Stimulated activated CD8-positive, alpha-beta memory T cell treated with anti-CD3 and anti-CD28 coated beads, Interleukin-7, amount 100 ng/mL, for 48 hours (primary cell): ENCODE results near the gene PRM2.

Experiments
- DNase-seq, 2 donors: peaks; one replicate each; pipeline ENCODE4 v3.0.0-alpha.2; 2020; ENCODE audit warnings: low read depth in 1 of 2; ENCODE audit errors: extremely low read depth in 1 of 2

PRM2 gene

DNA sequence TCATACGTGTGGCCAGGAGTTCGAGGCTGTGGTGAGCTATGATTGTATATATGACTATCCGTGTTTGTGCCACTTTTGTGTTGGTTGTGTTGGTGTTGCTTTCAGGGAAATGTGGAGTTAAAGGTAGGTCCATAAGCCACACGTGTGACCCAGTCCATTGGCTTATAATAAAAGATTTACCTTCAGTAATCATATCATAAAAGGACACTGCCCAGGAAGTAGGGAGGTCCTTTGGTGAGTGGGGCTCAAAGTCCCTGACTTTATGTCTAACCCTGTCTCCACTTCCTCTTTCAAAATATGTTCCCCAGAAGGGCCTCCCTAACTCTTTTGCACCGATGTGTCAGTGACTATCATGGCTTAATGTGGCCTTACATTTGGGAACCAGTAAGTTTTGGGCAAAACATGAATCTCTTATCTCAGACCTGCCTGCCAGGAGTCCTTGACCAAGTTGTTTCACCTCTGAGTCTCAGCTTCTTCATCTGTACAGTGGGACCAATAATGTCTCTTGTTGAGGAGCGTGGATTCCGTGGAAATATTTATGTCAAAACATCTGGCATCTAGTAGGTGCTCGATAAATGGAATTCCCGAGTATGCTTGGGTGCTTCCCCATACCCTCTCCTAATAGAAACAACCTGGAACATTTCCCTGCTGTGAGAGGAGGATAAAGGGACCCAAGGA, 12.0 kb downstream of the PRM2 start:
- no peak for DNase-seq

DNA sequence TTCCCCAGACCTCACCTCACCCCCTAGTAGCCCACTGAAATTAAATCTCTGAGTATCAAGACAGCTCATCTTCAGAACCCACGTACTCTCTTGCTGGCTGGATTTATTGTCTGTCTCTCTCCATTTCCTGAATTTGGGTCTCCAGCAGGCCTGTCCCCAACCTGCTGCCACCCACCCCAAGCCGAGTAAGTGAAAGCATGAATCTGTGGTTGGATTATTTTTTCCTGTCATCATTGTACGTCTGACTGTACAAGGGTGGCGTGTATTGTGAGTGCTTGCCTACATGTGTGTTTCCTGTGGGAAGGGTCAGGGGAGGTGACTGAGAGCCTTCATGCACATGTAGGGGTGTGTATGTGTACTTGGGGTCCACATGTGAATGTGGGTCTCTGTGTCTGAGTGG, 12.5 kb downstream of the PRM2 start:
- peak in 1 of 2 donors; percentile 70 for DNase-seq

DNA sequence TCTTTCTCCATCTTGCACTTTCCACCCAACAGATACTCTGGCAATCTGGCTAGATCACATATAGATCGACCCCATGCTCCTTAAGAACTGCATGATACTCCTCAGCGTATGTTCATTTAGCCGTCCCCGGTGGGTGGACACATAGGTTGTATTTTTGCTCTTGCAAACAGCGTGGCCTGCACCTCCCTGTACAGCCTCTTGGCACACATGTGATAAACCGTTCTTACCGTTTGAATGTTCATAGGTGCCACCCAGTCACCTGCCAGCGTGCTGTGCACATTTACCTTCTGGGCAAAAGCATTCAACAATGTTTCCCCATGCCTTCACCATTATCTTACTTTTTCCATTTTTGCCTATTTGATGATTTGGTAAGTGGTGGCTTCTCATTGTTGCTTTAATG, 13.4 kb downstream of the PRM2 start:
- no peak for DNase-seq

DNA sequence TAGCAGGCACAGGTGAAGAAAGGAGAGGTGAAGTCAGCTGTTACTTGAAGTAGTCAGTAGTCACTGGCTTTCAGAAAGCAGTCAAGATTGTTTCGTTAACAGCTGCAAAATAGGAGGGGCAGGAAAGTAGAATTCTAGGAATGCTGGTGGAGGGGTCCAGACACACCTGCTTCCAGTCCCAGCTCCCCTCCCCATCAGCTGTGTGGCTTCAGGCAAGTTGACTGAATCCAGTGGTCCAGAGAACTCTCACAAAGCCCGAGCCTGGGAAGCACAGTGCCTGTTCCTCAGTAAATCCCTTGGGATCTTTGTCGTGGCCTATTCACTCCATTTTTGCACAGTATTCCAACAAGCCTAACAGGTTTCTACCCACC, 15.7 kb downstream of the PRM2 start:
- no peak for DNase-seq

DNA sequence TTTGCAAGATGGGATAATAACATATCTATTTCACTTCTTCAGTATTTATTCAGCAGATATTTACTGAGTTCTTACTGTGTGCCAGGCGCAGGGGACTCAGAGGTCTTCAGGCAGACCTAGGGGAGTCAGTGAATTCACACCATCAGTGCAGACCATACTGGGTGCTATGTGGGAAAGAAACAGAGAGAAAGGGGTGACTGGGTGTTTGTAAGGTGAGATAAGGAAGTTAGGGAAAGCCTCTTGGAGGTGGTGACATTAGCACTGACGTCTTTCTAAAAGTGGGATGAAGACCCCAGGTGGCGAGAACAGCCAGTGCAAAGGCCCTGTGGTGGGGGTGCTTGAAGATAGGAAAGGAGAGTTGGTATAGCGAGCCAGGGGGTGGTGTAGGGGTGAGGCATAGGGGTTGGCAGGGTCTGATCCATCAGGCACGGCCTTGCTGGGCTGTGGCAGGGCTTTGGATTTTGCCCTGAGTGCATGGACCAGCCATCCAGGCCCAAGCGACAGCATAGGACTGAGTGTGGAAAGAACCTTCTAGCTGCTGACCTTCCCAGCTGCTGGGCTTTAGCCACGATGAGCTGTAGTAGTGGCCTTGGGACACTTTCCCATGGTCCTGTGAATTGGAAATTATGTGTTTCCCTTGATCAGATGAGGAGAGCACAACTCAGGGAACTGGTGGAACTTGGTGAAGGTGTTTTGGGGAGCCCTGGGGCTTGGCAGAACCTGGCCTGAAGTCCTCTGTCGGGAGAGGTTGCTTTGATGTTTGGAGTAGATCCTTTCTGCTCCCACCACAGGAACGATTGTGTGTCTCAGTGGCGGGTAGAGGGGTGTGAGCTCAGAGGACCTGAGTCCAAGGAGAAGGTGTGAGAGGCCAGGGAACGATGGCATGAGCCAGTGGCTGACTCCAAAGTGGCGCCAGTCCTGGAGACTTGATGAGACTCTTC, 16.4 kb downstream of the PRM2 start:
- no peak for DNase-seq

DNA sequence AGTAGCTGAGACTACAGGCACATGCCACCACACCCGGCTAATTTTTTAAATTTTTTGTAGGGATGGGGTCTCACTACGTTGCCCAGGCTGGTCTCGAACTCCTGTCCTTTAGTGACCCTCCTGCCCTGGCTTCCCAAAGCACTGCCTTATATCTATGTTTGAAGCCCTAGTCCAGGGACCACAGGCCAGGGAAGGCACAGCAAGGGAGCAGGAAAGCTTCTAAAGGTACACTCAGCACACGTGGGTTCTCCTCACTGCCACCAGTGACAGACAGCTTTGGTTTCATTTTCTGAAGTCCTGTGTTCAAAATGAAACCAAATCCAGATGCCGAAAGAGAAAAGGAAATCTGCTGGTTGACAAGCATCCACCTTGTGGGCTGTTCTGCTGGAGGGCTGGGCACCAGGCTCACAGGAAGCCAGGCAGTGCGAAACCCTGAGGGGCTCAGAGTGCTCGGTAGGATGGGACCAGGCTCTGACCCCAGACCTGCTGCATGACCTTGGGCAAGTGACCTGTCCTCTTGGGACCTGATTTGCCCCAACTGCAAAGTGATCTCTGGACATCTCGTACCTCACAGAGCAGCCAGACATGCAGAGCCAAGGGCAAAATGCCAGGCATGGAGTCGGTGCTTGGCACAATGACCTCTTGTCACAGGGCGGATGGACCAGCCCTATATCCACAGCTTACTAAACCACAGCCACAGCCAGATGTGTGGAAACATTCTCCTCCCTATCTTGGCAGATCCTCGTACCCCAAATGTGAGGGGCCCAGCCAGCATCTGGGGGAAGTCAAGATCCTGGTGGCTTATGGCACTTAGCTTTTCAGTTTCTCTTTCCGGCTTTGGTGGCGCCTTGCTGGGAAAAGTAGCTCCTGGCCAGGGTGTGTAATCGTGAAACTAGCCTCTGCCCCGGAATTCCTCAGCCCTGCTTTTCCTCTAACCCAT, 17.5 kb downstream of the PRM2 start:
- DNase-seq, result no peak

DNA sequence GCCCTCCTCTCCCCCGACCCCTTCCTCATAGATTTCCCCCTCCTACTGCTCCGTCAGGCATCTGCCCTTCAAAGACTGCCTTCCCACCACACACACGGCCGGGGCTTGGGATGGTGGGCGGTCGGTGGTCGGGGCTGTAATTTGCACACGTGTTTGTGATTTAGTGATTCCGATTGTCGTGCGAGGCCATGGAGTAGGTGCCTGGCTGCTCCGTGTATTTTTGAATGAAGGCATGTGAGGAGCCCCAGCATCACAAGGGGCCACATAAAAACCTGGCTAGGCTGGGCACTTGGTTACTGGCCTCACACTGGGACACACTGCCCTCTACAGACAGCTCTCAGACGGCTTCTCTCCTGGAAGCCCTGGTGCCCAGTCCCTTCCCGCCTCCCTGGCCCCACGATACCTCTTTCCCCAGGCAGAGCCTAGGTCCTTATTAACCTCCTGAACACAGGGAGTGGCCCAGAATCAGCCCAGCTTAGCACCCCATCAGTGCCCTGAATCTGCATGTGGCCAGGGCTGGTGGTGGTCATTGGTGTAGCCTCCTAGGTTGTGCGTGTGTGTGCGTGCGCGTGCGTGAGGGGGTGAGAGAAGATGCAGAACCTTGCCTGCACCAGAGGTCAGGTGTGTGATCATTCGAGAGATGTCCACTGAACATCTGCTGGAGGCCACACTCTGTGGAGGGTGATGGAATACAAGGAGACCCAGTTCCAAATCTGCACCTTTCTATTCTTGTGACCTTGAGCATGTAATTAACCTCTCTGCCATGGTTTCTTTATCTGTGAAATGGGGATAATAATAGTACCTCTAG, 18.9 kb downstream of the PRM2 start:
- peak in 1 of 2 donors; percentile 53 for DNase-seq

DNA sequence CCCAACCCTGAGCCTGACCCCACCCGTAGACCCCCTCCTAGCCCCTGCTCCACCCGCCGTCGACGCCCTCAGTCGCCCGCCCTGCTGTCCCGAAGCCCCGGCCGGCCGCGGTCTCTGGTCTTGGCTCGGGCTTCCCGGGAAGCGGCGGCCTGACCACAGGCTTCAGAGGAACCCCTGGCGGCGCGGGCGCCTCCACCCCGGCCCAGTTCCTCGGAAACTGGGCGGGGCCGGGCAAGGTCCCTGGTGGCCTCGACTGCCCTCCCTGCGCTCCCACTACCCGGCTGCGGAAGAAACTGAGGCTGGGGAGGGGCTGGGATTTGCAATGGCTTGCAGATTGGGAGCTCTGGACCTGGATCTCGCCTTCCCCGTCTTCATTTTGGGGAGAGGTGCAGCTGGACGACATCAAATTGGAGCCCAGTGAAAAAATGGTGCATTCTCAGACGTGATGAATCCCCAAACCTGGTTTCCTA, 19.6 kb downstream of the PRM2 start:
- DNase-seq, result peak in 1 of 2 donors; percentile 62

DNA sequence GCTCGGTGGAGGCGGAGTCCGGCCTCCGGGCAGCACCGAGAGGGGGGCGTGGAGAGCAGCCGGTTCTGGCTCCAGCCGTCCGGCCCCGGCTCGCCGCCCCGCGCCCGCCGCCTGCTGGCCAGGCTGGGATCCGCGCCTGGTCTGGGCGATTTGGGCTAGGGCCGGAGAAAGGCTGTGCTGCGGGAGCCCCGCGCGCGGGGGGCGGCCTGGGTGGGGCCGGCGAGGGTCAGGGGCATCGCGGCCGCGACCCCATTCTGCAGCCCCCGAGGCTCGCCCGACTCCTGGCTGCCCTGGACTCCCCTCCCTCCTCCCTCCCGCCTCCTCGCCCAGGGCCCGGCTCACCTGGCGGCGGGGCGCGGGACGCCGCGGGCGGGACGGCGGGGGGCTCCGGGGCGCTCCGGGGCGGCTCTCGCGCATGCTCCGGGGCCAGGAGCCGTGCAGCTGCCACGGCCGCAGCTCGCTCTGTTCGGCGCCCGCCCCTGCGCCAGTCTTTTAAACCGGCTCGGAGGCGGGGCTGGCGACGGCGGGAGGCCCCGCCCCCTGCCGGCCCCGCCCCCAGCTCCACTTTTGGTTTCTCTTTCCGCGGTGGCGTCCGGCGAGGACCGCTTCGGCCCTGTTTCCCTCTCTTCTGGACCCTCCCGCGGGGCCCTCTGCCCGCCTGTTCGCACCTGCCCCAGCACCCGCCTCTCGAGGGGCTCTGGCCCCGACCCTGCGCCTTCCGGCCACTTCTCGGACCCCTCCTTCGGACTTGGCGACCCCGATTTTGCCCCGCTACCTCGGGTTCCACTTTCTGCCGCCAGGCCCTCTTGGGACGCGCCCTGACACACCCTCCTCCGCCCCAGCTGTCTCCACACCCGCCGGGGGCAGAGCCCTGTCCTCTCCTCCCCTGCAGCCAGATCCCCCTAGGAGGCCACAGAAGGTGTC, 20.3 kb downstream of the PRM2 start, which contains the start of gene SOCS1:
SOCS1 (minus strand) TSS at position 468 of the 924 bp plus-strand sequence. CDS start 726 bp downstream, outside the sequence.
- DNase-seq, result peak; percentile 64 to 80

DNA sequence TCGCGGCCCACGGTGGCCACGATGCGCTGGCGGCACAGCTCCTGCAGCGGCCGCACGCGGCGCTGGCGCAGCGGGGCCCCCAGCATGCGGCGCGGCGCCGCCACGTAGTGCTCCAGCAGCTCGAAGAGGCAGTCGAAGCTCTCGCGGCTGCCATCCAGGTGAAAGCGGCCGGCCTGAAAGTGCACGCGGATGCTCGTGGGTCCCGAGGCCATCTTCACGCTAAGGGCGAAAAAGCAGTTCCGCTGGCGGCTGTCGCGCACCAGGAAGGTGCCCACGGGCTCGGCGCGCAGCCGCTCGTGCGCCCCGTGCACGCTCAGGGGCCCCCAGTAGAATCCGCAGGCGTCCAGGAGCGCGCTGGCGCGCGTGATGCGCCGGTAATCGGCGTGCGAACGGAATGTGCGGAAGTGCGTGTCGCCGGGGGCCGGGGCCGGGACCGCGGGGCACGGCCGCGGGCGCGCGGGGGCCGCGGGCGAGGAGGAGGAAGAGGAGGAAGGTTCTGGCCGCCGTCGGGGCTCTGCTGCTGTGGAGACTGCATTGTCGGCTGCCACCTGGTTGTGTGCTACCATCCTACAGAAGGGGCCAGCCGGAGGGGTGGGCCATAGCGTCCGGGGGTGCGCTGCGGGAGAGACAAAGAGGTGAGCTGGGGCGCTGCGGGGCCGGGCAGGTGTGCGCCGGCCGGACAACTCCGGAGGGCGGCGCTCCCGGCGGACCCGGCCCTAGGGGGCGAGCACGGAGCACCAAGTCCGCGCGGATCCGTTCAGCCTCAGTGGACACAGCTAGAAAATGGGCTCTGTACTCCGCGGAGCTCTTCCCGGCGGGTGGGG, 21.2 kb downstream of the PRM2 start:
- DNase-seq, result no peak

DNA sequence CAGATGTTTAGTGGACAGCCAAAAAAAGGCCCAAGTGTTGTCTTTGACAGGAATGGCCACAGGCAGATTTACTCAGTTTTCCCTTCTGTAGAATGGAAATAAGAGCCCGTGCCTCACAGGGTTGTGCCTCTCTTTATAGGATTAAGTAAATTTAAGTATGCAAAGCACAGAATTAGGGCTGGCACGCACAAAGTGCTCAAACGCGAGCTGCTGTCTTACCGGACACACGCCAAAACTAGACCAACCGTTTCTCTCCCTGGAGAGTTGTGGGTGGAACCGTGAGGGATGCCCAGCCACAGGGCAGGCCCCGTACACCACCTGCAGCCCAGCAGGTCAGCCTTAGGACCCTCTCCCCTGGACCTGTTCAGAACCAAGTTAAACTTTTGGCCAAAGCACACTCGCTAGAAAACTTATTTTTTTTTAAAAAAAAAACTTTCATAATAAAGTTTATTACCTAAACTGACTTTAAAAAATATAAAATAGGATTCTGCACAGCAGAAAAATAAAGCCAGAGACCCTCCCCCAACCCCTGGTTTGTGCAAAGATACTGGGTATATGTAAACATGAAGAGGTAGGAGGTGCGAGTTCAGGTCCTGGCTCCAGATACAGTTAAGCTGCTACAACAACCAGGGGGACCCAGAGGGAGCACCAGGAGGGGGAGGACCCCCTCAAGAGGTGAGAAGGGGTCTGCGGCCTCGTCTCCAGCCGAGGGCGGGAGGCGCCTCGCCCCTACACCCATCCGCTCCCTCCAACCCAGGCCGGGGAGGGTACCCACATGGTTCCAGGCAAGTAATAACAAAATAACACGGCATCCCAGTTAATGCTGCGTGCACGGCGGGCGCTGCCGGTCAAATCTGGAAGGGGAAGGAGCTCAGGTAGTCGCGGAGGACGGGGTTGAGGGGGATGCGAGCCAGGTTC, 22.0 kb downstream of the PRM2 start:
- no peak for DNase-seq

DNA sequence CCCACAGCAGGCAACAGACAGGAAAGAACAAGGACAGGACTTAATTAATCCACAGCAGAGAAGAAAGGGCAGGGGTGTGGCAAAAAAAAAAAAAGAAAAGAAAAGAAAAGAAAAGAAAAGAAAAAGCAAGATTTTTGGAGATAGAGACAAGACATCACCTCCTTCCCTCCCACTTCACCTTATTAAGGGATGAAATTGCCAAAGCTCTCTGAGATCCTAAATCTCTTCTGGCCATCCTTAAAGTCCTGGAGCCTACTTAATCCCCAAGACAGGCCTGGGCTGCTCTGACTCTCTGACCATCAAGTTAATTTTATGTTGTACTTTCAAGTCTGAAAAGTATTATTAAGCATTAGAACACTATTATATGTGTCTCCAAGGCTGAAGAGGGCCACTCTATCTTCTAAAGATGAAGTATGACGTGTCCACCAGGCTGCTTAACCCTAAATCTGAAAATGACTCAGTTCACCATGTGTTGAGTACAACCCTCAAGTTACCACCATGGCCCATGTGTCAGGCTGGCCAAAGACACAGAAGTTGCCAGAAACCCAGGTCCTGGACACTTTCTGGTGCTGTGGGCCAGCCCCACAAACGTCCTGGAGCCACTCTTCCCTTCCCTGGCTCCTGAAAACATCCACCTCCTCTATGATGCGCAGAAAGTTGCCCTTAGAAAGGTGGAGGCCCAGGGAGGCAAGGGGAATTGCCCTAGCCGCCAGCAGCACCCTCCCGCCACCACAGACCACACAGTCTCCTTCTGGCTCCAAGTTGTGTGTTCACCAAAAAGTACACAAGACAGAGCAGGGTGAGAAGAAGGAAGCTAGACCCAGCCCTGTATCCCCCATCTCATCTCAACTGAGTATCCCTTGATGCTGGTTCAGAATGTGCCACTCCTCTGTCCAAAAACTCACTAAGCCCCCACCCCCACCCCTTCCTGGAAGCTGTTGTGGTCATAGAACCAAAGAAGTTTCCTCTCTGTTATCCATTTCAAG, 23.0 kb downstream of the PRM2 start:
- no peak for DNase-seq

DNA sequence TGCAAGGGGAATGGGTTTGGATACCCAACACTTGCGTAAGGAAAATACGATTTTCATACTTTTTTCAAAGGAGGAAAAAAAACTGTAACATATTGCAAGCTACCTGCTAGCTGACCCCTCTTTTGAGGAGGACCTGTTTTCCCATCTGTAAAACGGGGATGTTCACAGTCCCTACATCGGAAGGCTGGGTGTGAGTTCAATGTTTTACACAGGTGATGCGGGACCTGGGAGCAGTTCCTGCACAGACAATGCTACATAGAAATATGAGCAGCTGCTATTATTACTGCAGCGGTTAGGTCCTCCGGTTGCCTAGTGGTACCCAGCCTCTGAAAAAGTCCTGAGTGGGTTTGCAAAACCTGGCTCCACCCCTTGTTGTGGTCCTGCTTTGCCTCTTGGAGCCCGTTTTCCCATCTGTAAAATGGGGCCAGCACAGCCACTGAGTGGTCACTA, 23.8 kb downstream of the PRM2 start:
- no peak for DNase-seq

DNA sequence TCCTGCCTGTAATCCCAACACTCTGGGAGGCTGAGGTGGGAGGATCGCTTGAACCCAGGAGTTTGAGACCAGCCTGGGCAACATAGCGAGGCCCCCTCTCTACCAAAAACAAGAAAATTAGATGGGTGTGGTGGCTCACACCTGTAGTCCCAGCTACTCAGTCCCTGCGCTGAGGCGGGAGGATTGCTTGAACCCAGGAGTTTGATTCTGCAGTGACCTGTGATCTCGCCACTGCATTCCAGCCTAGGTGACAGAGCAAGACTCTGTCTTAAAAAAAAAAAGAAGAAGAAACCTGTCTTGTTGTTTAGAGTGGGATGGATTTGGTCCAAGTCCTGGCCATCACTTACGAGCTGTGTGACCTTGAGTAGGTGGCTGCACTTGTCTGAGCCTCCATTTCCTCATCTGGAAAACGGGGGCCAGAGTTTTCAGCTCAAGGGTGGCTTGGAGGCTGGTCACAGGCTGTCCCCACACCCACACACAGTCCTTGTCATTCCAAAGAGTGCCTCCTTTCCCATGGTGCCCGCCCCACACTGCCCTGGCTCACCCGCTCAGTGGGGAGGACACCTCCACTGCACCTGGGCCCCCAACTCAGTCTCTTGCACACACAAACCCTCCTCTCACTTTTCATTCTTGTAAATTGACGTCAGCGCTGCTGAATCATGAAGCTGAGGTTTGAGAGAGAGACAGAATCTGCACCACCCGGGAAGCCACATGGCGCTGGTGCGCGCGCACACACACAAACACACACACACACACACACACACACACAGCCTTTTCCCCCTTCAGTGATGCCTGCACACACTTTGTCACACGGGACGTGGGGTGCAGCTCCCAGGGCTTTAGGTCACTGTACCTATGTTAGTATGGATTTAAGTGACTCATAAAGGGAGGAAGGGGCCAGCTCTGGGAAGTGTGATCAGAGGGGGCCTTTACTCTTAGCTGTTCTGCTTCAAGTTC, 24.5 kb downstream of the PRM2 start:
- peak; percentile 70 to 84 for DNase-seq
